ENCODE data around the gene TSG101.

DNA sequence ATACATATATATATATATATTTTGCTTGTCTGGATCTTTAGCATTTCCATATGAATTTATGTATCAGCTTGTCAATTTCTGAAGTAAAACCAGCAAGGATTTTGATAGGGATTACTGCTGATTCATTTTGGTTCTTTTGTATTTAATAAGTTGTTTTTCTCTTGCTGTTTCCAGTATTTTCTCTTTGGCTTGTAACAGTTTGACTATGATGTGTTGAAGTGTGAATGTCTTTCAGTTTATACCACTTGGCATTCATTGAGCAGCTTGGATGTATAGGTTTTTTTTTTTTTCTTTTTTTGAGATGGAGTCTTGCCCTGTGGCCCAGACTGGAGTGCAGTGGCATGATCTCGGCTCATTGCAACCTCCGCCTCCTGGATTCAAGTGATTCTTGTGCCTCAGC, 58.7 kb downstream of the TSG101 start:
- TF ChIP-seq EZH2 (IDR thresholded peaks at IDR 0.05; ENCODE audit: borderline replicate concordance, low read length), result no peak
- TF ChIP-seq, protein P1, sequence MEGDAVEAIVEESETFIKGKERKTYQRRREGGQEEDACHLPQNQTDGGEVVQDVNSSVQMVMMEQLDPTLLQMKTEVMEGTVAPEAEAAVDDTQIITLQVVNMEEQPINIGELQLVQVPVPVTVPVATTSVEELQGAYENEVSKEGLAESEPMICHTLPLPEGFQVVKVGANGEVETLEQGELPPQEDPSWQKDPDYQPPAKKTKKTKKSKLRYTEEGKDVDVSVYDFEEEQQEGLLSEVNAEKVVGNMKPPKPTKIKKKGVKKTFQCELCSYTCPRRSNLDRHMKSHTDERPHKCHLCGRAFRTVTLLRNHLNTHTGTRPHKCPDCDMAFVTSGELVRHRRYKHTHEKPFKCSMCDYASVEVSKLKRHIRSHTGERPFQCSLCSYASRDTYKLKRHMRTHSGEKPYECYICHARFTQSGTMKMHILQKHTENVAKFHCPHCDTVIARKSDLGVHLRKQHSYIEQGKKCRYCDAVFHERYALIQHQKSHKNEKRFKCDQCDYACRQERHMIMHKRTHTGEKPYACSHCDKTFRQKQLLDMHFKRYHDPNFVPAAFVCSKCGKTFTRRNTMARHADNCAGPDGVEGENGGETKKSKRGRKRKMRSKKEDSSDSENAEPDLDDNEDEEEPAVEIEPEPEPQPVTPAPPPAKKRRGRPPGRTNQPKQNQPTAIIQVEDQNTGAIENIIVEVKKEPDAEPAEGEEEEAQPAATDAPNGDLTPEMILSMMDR (IDR thresholded peaks at IDR 0.05; ENCODE audit: low read length), result no peak

Measured in OCI-LY1 (cell line).